DND-41 (cell line): ENCODE measurements around the gene TMC2.

Experiments used
- CTCF ChIP-seq: IDR thresholded peaks from 2 replicates; pipeline ENCODE4 v1.5.1; 2012; ENCODE audit warnings: borderline replicate concordance, low read length, moderate library complexity, mild to moderate bottlenecking; ENCODE audit not compliant: poor library complexity, severe bottlenecking; ENCODE audit errors: extremely low read depth
- EZH2 ChIP-seq: IDR thresholded peaks from 3 replicates; pipeline ENCODE4 v1.6.1; 2012; ENCODE audit warnings: borderline replicate concordance, low read depth, mild to moderate bottlenecking, moderate library complexity, low read length, inconsistent platforms; ENCODE audit not compliant: severe bottlenecking

GRCh38 chr20:2637246-2637645 is 100.9 kb downstream of the TMC2 start:
- TF ChIP-seq CTCF (no peak), EZH2 (no peak)
